ENCODE results near the gene PDZRN4. TPM values are rescaled to one million over a fixed set of nuclear protein-coding genes. Genes with fewer than 3 reads are reported as not detected.

Gene PDZRN4
- 60.0 TPM for total RNA-seq

GRCh38 chr12:41188058-41188840, at the start of gene PDZRN4:
Gene PDZRN4, plus strand, starts transcription at chr12:41188320.

Measured in diencephalon (tissue), 1 donor.